Fibroblast of mammary gland (primary cell): ENCODE data around the gene EML5.

Source experiments
- DNase-seq: peaks from one replicate; pipeline ENCODE4 v3.0.0-alpha.2; 2010; ENCODE audit warnings: low read depth
- H3K4me3 ChIP-seq: 2 replicates; pipeline ENCODE4 v1.5.1; 2011; ENCODE audit warnings: low read depth, mild to moderate bottlenecking, low read length, moderate library complexity; ENCODE audit not compliant: control insufficient read depth
- TF ChIP-seq, protein P1 (sequence below): conservative IDR thresholded peaks from 2 replicates; pipeline ENCODE4 v1.5.1; 2011; ENCODE audit warnings: low read depth, low read length, inconsistent platforms; ENCODE audit not compliant: control insufficient read depth, insufficient read depth

EML5 gene

DNA sequence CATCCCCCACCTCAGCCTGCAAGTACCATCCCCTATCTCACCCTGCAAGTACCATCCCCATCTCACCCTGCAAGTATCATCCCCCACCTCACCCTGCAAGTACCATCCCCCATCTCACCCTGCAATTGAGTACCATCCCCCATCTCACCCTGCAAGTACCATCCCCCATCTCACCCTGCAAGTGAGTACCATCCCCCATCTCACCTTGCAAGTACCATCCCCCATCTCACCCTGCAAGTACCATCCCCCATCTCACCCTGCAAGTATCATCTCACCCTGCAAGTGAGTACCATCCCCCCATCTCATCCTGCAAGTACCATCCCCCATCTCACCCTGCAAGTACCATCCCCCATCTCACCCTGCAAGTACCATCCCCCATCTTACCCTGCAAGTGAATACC, 184.9 kb downstream of the EML5 start:
- TF ChIP-seq, protein P1, sequence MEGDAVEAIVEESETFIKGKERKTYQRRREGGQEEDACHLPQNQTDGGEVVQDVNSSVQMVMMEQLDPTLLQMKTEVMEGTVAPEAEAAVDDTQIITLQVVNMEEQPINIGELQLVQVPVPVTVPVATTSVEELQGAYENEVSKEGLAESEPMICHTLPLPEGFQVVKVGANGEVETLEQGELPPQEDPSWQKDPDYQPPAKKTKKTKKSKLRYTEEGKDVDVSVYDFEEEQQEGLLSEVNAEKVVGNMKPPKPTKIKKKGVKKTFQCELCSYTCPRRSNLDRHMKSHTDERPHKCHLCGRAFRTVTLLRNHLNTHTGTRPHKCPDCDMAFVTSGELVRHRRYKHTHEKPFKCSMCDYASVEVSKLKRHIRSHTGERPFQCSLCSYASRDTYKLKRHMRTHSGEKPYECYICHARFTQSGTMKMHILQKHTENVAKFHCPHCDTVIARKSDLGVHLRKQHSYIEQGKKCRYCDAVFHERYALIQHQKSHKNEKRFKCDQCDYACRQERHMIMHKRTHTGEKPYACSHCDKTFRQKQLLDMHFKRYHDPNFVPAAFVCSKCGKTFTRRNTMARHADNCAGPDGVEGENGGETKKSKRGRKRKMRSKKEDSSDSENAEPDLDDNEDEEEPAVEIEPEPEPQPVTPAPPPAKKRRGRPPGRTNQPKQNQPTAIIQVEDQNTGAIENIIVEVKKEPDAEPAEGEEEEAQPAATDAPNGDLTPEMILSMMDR = no peak
- H3K4me3 ChIP-seq = no peak overlapping the region
- no peak for DNase-seq

GRCh38 chr14:88605594-88605993, 187.2 kb downstream of the EML5 start:
- no peak for DNase-seq
- H3K4me3 ChIP-seq = no peak overlapping the region
- TF ChIP-seq, protein P1 = no peak

DNA sequence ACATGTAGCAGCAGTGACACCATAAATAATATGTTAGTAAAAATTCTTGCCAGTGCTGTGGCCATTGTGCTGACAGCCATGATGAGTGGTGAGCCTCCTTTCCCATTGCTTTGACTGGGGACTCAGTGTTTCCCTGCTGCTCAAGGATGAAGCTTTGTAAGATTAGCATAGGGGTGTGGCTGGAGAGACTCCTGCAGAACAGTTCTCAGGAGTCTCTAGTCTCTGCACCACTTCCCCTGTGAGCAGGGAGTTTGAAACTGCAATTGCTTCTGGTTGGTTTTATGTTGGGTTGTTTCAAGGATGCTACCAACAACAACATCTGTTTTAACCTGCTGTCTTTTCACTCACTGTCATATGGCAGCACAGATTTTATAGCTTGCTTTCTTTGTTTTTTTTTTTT, 188.5 kb downstream of the EML5 start:
- no peak overlapping the region for H3K4me3 ChIP-seq
- TF ChIP-seq, protein P1 = no peak

DNA sequence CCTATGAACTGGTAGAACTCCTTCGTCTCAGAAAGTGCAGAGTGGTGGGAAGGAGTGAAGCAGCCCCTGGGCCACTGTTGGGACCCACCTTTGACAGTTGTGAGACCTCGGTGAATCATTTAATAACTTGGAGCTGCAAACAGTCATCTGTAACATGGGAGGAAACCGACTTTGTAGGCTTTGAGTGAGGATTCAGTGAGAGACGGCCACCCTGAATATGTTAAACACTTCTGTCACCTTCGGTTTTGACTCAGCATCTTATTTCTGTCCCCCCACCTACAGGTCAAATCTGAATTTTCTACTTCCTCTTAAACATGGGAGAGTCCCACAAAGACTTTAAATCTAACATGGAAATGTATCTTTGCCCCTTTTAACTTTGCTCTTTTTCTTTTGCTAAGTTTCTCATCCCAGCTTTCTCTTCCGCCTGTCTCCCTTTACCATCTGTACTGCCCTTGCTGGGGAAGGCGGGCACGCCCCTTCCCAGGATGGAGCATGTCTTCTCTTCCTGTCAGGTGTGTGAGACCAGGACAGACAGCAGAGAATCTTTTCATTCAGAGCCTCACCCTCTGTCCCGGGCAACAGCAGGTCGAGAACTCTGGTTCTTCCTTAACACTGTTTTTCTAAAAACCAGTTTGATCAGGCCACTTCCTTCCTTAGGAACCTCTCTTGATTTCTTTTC, 192.9 kb downstream of the EML5 start:
- TF ChIP-seq, protein P1 = no peak
- no peak overlapping the region for H3K4me3 ChIP-seq
- no peak for DNase-seq

More for the DNA sequence above, 188.5 kb downstream of the EML5 start:
- DNase-seq = no peak

- H3K4me3 ChIP-seq = no peak overlapping the region
- no peak for DNase-seq
Observed at GRCh38 chr14:88599326-88599725, 193.4 kb downstream of the EML5 start.

GRCh38 chr14:88598097-88598675, 194.6 kb downstream of the EML5 start:
- no peak overlapping the region for H3K4me3 ChIP-seq
- TF ChIP-seq, protein P1 = no peak
- no peak for DNase-seq

More at GRCh38 chr14:88599326-88599725, 193.4 kb downstream of the EML5 start:
- TF ChIP-seq, protein P1 = no peak
